Lung (tissue), 12 donors: Measurements from ENCODE around the gene MDGA2. TPM values are rescaled to one million over a fixed set of nuclear protein-coding genes. Genes with fewer than 3 reads are reported as not detected.

Experiments used
- ATAC-seq: fragments of 200-7000 bp; cut with Tn5 transposase; one replicate; pipeline ENCODE4 v1.9.1; 2020; ENCODE audit warnings: moderate number of reproducible peaks; ENCODE audit not compliant: insufficient read depth, low FRiP score
- DNase-seq, 3 donors: peaks; one replicate each; pipeline ENCODE4 v3.0.0-alpha.2; 2013 to 2017
- H3K27ac ChIP-seq, 2 donors: one replicate each; pipeline ENCODE4 v1.5.1; 2013; ENCODE audit warnings: mild to moderate bottlenecking in 2 of 2, moderate library complexity in 2 of 2, control low read depth in 1 of 2, inconsistent platforms in 1 of 2, low read depth in 1 of 2, low read length in 1 of 2
- H3K27me3 ChIP-seq, 3 donors: one replicate each; pipeline ENCODE4 v1.5.1; 2013; ENCODE audit warnings: low read length in 2 of 3; ENCODE audit not compliant: control insufficient read depth in 3 of 3, insufficient read depth in 3 of 3
- H3K36me3 ChIP-seq, 4 donors: one replicate each; pipeline ENCODE4 v1.5.1; 2013; ENCODE audit warnings: low read length in 4 of 4, mild to moderate bottlenecking in 1 of 4, moderate library complexity in 1 of 4; ENCODE audit not compliant: control insufficient read depth in 4 of 4, insufficient read depth in 4 of 4
- H3K4me1 ChIP-seq, 5 donors: one replicate each; pipeline ENCODE4 v1.5.1; 2013; ENCODE audit warnings: low read length in 5 of 5, mild to moderate bottlenecking in 2 of 5, moderate library complexity in 1 of 5; ENCODE audit not compliant: control insufficient read depth in 5 of 5, insufficient read depth in 5 of 5
- H3K4me3 ChIP-seq: one replicate; pipeline ENCODE4 v1.5.1; 2013; ENCODE audit warnings: mild to moderate bottlenecking, control low read depth, moderate library complexity
- H3K9ac ChIP-seq, 2 donors: one replicate each; pipeline ENCODE4 v1.5.1; 2013; ENCODE audit warnings: low read length in 2 of 2, control low read depth in 1 of 2; ENCODE audit not compliant: insufficient read depth in 1 of 2
- H3K9me3 ChIP-seq, 4 donors: one replicate each; pipeline ENCODE4 v1.5.1; 2013; ENCODE audit warnings: low read length in 3 of 4, mild to moderate bottlenecking in 1 of 4, moderate library complexity in 1 of 4; ENCODE audit not compliant: control insufficient read depth in 4 of 4, insufficient read depth in 3 of 4
- WGBS, 2 donors: extraction: QIAGEN DNeasy Blood & Tissue Kit; methylation state at CpG; one replicate each; pipeline ENCODE4 v1.1.7; 2013; 5-methylcytosine and 5-hydroxymethylcytosine counted together
- polyA plus RNA-seq, 2 donors: library from polyadenylated mRNA; stranded (reverse); fragments of 200-250 nt; gene quantifications; one replicate each; pipeline ENCODE4 v1.2.1, GENCODE V29; 2013
- total RNA-seq, 2 donors: library from RNA; depleted of rRNA in 1 of 2; stranded (reverse); fragments of >200 nt in 1 of 2; gene quantifications; one replicate each; pipeline ENCODE4 v1.2.1, GENCODE V29; 2014 to 2021
- TF ChIP-seq, protein P1 (sequence below): IDR thresholded peaks from 2 replicates; pipeline ENCODE4 v1.5.1; 2012; ENCODE audit warnings: mild to moderate bottlenecking; ENCODE audit errors: control extremely low read depth, extremely low read depth
- donor health status: control.
- donor health status: control.
- donor health status: Bipolar disorder and iron deficiency.
- donor health status: healthy.
- donor health status: DM: yes; HTN: yes; CAD: no.

MDGA2 gene
- total and polyA plus RNA-seq, 4 donors, result 0.03 to 3.2 TPM; not detected in 2

DNA sequence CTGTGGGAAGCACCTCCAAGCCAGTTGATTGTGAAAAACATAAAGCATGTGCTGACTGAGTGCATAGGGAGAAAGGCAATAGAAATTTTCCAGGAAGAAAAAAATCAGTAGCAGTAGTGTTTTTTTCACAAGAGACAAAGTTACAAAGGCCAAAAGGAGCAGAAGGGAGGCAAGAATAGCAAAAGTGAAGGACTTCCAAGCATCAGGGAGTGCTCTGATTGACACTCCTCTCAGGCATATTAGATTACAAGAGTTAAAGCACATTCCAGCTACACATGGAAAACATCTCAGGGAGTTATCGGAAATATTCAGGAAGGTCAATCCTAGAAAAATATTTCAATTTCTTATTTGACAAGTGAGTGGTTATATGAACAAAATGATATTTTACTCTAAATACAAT lies 508.0 kb downstream of the MDGA2 start:
- Histone ChIP-seq H3K9ac (no peak overlapping the region), H3K4me1 (no peaks in the 10 kb centered on the region), H3K4me3 (no peak overlapping the region), H3K9me3 (peaks cover 0 to 6% (median 1%) of the 10 kb centered on the region in 4 donors), H3K27me3 (no peaks in the 10 kb centered on the region), H3K36me3 (no peaks in the 10 kb centered on the region), H3K27ac (no peak overlapping the region)
- TF ChIP-seq, protein P1, sequence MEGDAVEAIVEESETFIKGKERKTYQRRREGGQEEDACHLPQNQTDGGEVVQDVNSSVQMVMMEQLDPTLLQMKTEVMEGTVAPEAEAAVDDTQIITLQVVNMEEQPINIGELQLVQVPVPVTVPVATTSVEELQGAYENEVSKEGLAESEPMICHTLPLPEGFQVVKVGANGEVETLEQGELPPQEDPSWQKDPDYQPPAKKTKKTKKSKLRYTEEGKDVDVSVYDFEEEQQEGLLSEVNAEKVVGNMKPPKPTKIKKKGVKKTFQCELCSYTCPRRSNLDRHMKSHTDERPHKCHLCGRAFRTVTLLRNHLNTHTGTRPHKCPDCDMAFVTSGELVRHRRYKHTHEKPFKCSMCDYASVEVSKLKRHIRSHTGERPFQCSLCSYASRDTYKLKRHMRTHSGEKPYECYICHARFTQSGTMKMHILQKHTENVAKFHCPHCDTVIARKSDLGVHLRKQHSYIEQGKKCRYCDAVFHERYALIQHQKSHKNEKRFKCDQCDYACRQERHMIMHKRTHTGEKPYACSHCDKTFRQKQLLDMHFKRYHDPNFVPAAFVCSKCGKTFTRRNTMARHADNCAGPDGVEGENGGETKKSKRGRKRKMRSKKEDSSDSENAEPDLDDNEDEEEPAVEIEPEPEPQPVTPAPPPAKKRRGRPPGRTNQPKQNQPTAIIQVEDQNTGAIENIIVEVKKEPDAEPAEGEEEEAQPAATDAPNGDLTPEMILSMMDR, result no peak
- WGBS, 2 donors, result 94 to 95% methylated on average over 1 of the region's 1 CpG
- DNase-seq (no peak), ATAC-seq (no peak)

DNA sequence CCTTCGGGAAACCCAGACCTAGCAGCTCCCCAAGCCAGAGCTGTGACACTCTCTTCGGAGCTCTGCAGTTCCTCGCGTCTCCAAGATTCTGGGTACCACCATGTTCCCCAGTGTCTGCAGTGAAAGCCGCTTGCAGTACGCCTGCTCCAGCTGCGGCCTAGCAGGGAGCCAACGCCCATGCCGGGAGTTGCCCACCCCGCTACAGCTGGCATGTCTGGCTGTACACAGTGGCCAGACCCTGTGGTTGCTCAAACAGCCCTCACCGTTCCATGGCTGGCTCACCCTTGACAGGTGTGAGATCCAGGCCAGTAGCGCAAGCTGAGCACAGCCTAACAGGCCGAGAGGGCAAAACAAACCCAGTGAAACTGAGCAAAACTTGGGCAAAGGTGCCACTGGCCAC lies 520.0 kb downstream of the MDGA2 start:
- ATAC-seq (no peak), DNase-seq (no peak)
- no peak overlapping the region for H3K9ac ChIP-seq
- TF ChIP-seq, protein P1, result no peak
- H3K27ac ChIP-seq, result no peak overlapping the region
- H3K36me3 ChIP-seq, result no peaks in the 10 kb centered on the region
- no peaks in the 10 kb centered on the region for H3K27me3 ChIP-seq
- peaks cover 0 to 4% (median 0%) of the 10 kb centered on the region in 4 donors for H3K9me3 ChIP-seq
- no peaks in the 10 kb centered on the region for H3K4me1 ChIP-seq
- H3K4me3 ChIP-seq, result no peak overlapping the region
- 97% methylated on average over 13 of the region's 13 CpGs for WGBS, 2 donors

DNA sequence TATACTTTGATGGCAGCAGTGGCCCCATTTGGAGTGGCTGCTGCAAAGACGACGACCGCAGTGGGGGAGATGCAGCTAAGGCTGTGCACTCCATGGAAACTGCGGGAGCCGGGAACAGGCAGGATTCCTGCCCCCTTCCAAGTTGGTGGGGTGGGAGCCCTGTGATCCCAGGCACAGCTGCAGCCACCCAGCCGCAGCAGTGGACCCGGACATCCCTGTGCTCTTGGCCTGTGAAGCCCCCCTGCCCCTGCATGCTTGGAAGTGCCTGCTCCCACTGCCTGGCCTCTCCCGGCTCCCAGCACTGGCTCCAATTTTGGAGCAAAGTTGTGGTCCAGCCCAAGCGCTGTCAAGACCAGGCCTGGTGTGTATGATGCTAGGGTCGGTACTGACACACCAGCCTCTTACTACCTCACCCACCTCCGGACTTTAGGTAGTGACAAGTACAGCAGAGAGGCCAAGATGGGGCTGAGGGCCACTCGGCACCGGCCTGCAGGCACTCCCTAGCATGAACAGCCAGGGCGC lies 521.1 kb downstream of the MDGA2 start:
- Histone ChIP-seq H3K4me3 (no peak overlapping the region), H3K36me3 (no peaks in the 10 kb centered on the region), H3K4me1 (no peaks in the 10 kb centered on the region), H3K27me3 (no peaks in the 10 kb centered on the region), H3K9ac (no peak overlapping the region), H3K27ac (no peak overlapping the region), H3K9me3 (peaks cover 0 to 4% (median 0%) of the 10 kb centered on the region in 4 donors)
- DNase-seq (no peak), ATAC-seq (no peak)
- WGBS, 2 donors, result 92 to 97% methylated on average over 14 of the region's 14 CpGs
- TF ChIP-seq, protein P1, result no peak

DNA sequence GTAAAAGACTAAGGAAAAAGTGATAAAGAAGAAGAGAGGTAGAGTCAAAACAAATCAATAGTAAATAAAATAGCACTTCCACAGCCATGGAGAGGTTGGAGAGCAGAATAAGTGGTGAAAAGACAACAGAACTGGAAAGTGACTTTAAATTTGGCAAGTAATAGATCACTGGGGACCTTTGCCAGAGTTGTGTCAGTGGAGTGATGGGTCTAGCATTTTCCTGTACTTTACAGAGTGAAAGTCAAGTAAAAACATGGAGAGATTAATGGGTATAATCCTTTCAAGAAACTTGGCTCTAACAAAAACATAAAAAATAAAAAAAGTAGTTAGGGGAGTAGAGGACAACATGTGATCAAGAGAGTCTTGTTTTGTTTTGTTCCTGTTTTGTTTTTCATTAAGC lies 521.7 kb downstream of the MDGA2 start:
- DNase-seq, result no peak

More for the DNA sequence above, 521.7 kb downstream of the MDGA2 start:
- Histone ChIP-seq H3K27ac (no peak overlapping the region), H3K36me3 (no peaks in the 10 kb centered on the region), H3K4me3 (no peak overlapping the region), H3K4me1 (no peaks in the 10 kb centered on the region), H3K9ac (no peak overlapping the region), H3K9me3 (peaks cover 0 to 4% (median 0%) of the 10 kb centered on the region in 4 donors), H3K27me3 (no peaks in the 10 kb centered on the region)
- TF ChIP-seq, protein P1, result no peak
- no peak for ATAC-seq
